Measurements from ENCODE around the gene VSX2. TPM values are rescaled to one million over a fixed set of nuclear protein-coding genes. Genes with fewer than 3 reads are reported as not detected.

VSX2 gene
- total RNA-seq, 1 donor from 2014 or later: 0.12 TPM

GRCh38 chr14:74202113-74202512, 37.1 kb upstream of the VSX2 start:
- no peak overlapping the region for H3K4me3 Mint-ChIP-seq
- H3K27me3 Mint-ChIP-seq: no peaks in the 10 kb centered on the region
- H3K27ac Mint-ChIP-seq: no peak overlapping the region
- peaks cover 7% of the 10 kb centered on the region for H3K36me3 Mint-ChIP-seq
- DNase-seq (ENCODE audit: extremely low spot score, unreplicated experiment): no peak
- H3K9me3 Mint-ChIP-seq: no peaks in the 10 kb centered on the region
- H3K4me1 Mint-ChIP-seq (ENCODE audit: unreplicated experiment): peaks cover 5% of the 10 kb centered on the region
- no peak for TF ChIP-seq CTCF (conservative IDR thresholded peaks at IDR 0.05)

- no peaks in the 10 kb centered on the region for H3K9me3 Mint-ChIP-seq
- no peak overlapping the region for H3K27ac Mint-ChIP-seq
- H3K27me3 Mint-ChIP-seq: peaks cover 3% of the 10 kb centered on the region
These were observed 35.6 kb upstream of the VSX2 start for GRCh38 chr14:74203639-74204038.

GRCh38 chr14:74204491-74204890, 34.8 kb upstream of the VSX2 start:
- Mint-ChIP-seq H3K4me3 (no peak overlapping the region), H3K27ac (no peak overlapping the region), H3K4me1 (ENCODE audit: unreplicated experiment) (peaks cover 10% of the 10 kb centered on the region), H3K27me3 (peaks cover 4% of the 10 kb centered on the region), H3K9me3 (no peaks in the 10 kb centered on the region), H3K36me3 (peaks cover 7% of the 10 kb centered on the region)
- no peak for DNase-seq (ENCODE audit: extremely low spot score, unreplicated experiment)
- no peak for TF ChIP-seq CTCF (conservative IDR thresholded peaks at IDR 0.05)

More at GRCh38 chr14:74203639-74204038, 35.6 kb upstream of the VSX2 start:
- no peak overlapping the region for H3K4me3 Mint-ChIP-seq
- peaks cover 7% of the 10 kb centered on the region for H3K4me1 Mint-ChIP-seq (ENCODE audit: unreplicated experiment)
- no peak for DNase-seq (ENCODE audit: extremely low spot score, unreplicated experiment)
- no peak for TF ChIP-seq CTCF (conservative IDR thresholded peaks at IDR 0.05)
- H3K36me3 Mint-ChIP-seq: peaks cover 7% of the 10 kb centered on the region

GRCh38 chr14:74205882-74206281, 33.4 kb upstream of the VSX2 start:
- H3K27me3 Mint-ChIP-seq: peaks cover 4% of the 10 kb centered on the region
- no peak for DNase-seq (ENCODE audit: extremely low spot score, unreplicated experiment)
- H3K4me1 Mint-ChIP-seq (ENCODE audit: unreplicated experiment): peaks cover 10% of the 10 kb centered on the region
- no peak for TF ChIP-seq CTCF (conservative IDR thresholded peaks at IDR 0.05)
- no peak overlapping the region for H3K4me3 Mint-ChIP-seq
- peaks cover 7% of the 10 kb centered on the region for H3K36me3 Mint-ChIP-seq
- no peak overlapping the region for H3K27ac Mint-ChIP-seq
- no peaks in the 10 kb centered on the region for H3K9me3 Mint-ChIP-seq

- H3K4me3 Mint-ChIP-seq: no peak overlapping the region
- no peaks in the 10 kb centered on the region for H3K36me3 Mint-ChIP-seq
- H3K27ac Mint-ChIP-seq: no peak overlapping the region
- TF ChIP-seq CTCF (conservative IDR thresholded peaks at IDR 0.05): peak; percentile 21
- peaks cover 8% of the 10 kb centered on the region for H3K27me3 Mint-ChIP-seq
- DNase-seq (ENCODE audit: extremely low spot score, unreplicated experiment): no peak
- H3K4me1 Mint-ChIP-seq (ENCODE audit: unreplicated experiment): peaks cover 10% of the 10 kb centered on the region
- no peaks in the 10 kb centered on the region for H3K9me3 Mint-ChIP-seq
These were observed 31.3 kb upstream of the VSX2 start for GRCh38 chr14:74207943-74208342.

GRCh38 chr14:74208642-74209041, 30.6 kb upstream of the VSX2 start:
- no peak overlapping the region for H3K4me3 Mint-ChIP-seq
- TF ChIP-seq CTCF (conservative IDR thresholded peaks at IDR 0.05): no peak
- no peaks in the 10 kb centered on the region for H3K36me3 Mint-ChIP-seq
- peaks cover 10% of the 10 kb centered on the region for H3K4me1 Mint-ChIP-seq (ENCODE audit: unreplicated experiment)
- DNase-seq (ENCODE audit: extremely low spot score, unreplicated experiment): no peak
- H3K27ac Mint-ChIP-seq: no peak overlapping the region
- peaks cover 13% of the 10 kb centered on the region for H3K27me3 Mint-ChIP-seq
- H3K9me3 Mint-ChIP-seq: no peaks in the 10 kb centered on the region
